BJ (cell line): ENCODE results near the gene ADGRD2. TPM values are rescaled to one million over a fixed set of nuclear protein-coding genes. Genes with fewer than 3 reads are reported as not detected.

ENCODE experiments used
- CTCF ChIA-PET: fragments of 350-600 bp; formaldehyde crosslinking; extraction: SDS; loops from one replicate; lab custom pipeline; 2021; ENCODE audit warnings: antibody characterized with exemption, inconsistent platforms; lab: Yijun Ruan, JAX
- POLR2A ChIA-PET: fragments of 300-600 bp; sonication (Branson Sonifier 250); formaldehyde crosslinking; extraction: SDS; loops from one replicate; lab custom pipeline; 2021; ENCODE audit warnings: antibody characterized with exemption; lab: Charles Lee
- DNase-seq: peaks from one replicate; pipeline ENCODE4 v3.0.0-alpha.2; 2011; ENCODE audit warnings: low read depth
- H3K27me3 ChIP-seq: 2 replicates; pipeline ENCODE4 v1.6.0; 2011; ENCODE audit warnings: low read length; ENCODE audit not compliant: control insufficient read depth, insufficient read depth
- H3K36me3 ChIP-seq: 2 replicates; pipeline ENCODE4 v1.5.1; 2011; ENCODE audit warnings: low read length; ENCODE audit not compliant: control insufficient read depth, insufficient read depth
- H3K4me3 ChIP-seq: 2 replicates; pipeline ENCODE4 v1.5.1; 2011; ENCODE audit warnings: low read depth, mild to moderate bottlenecking, control low read depth, low read length
- CTCF ChIP-seq: IDR thresholded peaks from 2 replicates; pipeline ENCODE4 v1.5.1; 2011; ENCODE audit warnings: low read depth, mild to moderate bottlenecking, control low read depth, inconsistent platforms, low read length, moderate library complexity; ENCODE audit not compliant: insufficient read depth
- polyA plus RNA-seq: library from polyadenylated mRNA; depleted of rRNA; stranded (reverse); fragments of >200 nt; gene quantifications from 2 replicates; pipeline ENCODE4 v1.2.3, GENCODE V29; 2011

ADGRD2 gene
- polyA plus RNA-seq, 1 experiment = not detected

DNA sequence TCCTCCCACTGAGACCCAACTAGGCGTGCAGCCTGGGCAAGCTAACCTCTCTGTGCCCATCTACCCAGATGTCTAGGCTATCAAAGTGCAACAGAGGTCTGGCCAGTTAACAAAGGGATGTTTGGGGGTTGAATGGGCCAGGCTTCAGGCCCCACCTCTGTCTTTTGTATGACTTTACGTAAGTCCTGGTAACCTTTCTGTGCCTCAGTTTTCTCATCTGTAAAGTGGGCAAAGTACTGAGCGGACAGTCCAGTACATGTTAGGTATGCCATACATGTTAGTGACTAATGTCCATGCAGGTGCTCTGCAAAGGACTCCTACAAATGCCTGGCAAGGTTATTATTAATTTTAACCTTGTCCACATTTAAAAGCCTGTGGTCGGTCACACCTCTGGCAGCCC is 43.0 kb downstream of the ADGRD2 start:
- CTCF ChIA-PET = no interaction called here
- no peak for DNase-seq
- no peak for TF ChIP-seq CTCF
- H3K4me3 ChIP-seq = no peak overlapping the region
- peaks cover 24% of the 10 kb centered on the region for H3K27me3 ChIP-seq
- no peaks in the 10 kb centered on the region for H3K36me3 ChIP-seq
- POLR2A ChIA-PET = no interaction called here

- no peak for TF ChIP-seq CTCF
- ChIA-PET CTCF (no interaction called here), POLR2A (no interaction called here)
- no peak for DNase-seq
- Histone ChIP-seq H3K27me3 (peaks cover 22% of the 10 kb centered on the region), H3K4me3 (no peak overlapping the region), H3K36me3 (no peaks in the 10 kb centered on the region)
Observed at GRCh38 chr9:124493794-124494479, 43.7 kb downstream of the ADGRD2 start.

- CTCF ChIA-PET = no interaction called here
- Histone ChIP-seq H3K36me3 (no peaks in the 10 kb centered on the region), H3K4me3 (no peak overlapping the region), H3K27me3 (peaks cover 18% of the 10 kb centered on the region)
- TF ChIP-seq CTCF = no peak
- no peak for DNase-seq
- POLR2A ChIA-PET = no interaction called here
Observed at GRCh38 chr9:124495126-124496074, 45.1 kb downstream of the ADGRD2 start.

GRCh38 chr9:124496075-124496449 is 45.8 kb downstream of the ADGRD2 start:
- H3K27me3 ChIP-seq = peaks cover 21% of the 10 kb centered on the region
- TF ChIP-seq CTCF = no peak
- ChIA-PET CTCF (no interaction called here), POLR2A (no interaction called here)
- no peak for DNase-seq
- H3K4me3 ChIP-seq = no peak overlapping the region
- no peaks in the 10 kb centered on the region for H3K36me3 ChIP-seq

DNA sequence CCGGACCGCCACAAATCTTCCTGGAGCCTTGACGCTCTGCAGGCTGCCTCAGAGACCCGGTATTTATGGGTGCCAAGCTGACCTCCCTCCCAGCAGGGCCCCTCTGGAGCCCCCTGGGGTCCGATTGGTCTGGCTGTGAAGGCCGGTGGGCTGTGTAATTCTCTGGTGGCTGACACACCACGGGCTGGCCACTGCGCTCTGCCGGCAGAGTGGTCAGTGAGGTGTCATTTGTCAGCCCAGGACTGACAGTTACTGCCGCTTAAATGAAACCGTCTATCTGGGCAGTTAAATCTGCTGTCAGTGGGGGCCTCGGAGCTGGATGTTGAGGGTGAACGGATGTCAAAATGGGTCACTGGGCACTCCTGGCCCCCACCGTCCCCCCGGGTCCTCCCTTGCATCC is 46.2 kb downstream of the ADGRD2 start:
- CTCF ChIA-PET = no interaction called here
- DNase-seq = no peak
- H3K36me3 ChIP-seq = no peaks in the 10 kb centered on the region
- peaks cover 25% of the 10 kb centered on the region for H3K27me3 ChIP-seq
- TF ChIP-seq CTCF = no peak
- no peak overlapping the region for H3K4me3 ChIP-seq
- POLR2A ChIA-PET = no interaction called here
